ENCODE results near the gene RDH5. TPM values are rescaled to one million over a fixed set of nuclear protein-coding genes. Genes with fewer than 3 reads are reported as not detected.
"Not testable (repeated sequence)": the region's sequence is repeated elsewhere in the genome, so short reads cannot be mapped to it uniquely, and the experiment has no call there.

Gene RDH5
- polyA plus RNA-seq, 3 donors = 22.2 to 41.6 (median 41.4) TPM

GRCh38 chr12:55742719-55743405, 22.7 kb downstream of the RDH5 start, which contains the start of gene GDF11:
Gene GDF11, plus strand, starts transcription at chr12:55743122. Its CDS starts 195 bp downstream, at chr12:55743317.
- peak; percentile 87 for DNase-seq

GRCh38 chr12:55743406-55744339, 23.5 kb downstream of the RDH5 start:
- no peak for DNase-seq

GRCh38 chr12:55744340-55745030, 24.3 kb downstream of the RDH5 start:
- DNase-seq = no peak

- peak; percentile 85 for DNase-seq
Observed at GRCh38 chr12:55745361-55746173, 25.4 kb downstream of the RDH5 start.

GRCh38 chr12:55746174-55746912, 26.1 kb downstream of the RDH5 start:
- DNase-seq = no peak

- no peak for DNase-seq
Observed at GRCh38 chr12:55746913-55747231, 26.7 kb downstream of the RDH5 start.

- no peak for DNase-seq
Observed at GRCh38 chr12:55748230-55748993, 28.2 kb downstream of the RDH5 start.

- no peak for DNase-seq
Observed at GRCh38 chr12:55755246-55755645, 35.1 kb downstream of the RDH5 start.

- DNase-seq = no peak
Observed at GRCh38 chr12:55757701-55758100, 37.5 kb downstream of the RDH5 start.

GRCh38 chr12:55758575-55758974, 38.4 kb downstream of the RDH5 start:
- DNase-seq = not testable (repeated sequence)

- no peak for DNase-seq
Observed at GRCh38 chr12:55760663-55761062, 40.5 kb downstream of the RDH5 start.

GRCh38 chr12:55762646-55763045, 42.5 kb downstream of the RDH5 start:
- no peak for DNase-seq

GRCh38 chr12:55765736-55766290, 45.6 kb downstream of the RDH5 start:
- no peak for DNase-seq

GRCh38 chr12:55767156-55767555, 47.0 kb downstream of the RDH5 start:
- no peak for DNase-seq

GRCh38 chr12:55771736-55772135, 51.5 kb downstream of the RDH5 start:
- DNase-seq = no peak

Measured in renal pelvis (tissue), 4 donors.